Measurements from ENCODE around the gene ACOT13. TPM values are rescaled to one million over a fixed set of nuclear protein-coding genes. Genes with fewer than 3 reads are reported as not detected.

The ACOT13 gene
- polyA plus RNA-seq, 1 of the 3 experiments (the other 2 are of a cell fraction): 18.0 TPM

DNA sequence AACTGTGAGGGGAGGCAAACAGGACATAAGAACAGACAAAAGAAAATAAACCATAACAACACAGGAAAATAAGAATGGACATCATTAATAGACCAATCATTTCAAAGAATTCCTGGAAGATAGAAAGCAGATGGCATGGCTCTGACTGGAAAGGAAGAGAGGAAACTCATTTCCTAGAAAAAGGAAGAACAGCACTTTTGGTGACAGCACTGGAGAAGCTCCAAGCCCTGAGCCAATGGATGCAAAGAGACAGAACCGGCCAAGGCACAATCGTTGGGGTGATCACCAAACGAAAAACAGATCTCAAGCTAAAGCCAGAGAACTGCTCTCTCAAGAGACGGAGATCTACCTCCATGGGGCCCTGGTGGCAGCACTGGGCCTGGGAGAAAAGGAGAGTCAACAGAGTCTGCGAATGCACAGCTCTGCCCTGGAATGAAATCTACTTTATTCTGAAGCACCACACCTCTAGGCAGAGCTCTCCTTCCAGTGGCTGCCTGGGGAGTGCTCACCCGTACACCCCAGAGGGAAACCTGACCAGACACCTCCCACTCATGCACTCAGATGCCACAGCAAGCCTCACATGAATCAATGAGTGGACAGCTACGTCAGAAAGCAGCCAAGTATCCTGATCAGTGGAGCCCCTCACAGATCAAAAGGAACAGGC lies 45.1 kb upstream of the ACOT13 start (continued):
- TF ChIP-seq, protein P1, sequence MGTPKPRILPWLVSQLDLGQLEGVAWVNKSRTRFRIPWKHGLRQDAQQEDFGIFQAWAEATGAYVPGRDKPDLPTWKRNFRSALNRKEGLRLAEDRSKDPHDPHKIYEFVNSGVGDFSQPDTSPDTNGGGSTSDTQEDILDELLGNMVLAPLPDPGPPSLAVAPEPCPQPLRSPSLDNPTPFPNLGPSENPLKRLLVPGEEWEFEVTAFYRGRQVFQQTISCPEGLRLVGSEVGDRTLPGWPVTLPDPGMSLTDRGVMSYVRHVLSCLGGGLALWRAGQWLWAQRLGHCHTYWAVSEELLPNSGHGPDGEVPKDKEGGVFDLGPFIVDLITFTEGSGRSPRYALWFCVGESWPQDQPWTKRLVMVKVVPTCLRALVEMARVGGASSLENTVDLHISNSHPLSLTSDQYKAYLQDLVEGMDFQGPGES (IDR thresholded peaks at IDR 0.05; ENCODE audit: low read depth, low read length): no peak
- TF ChIP-seq GATA2 (CRISPR knock-in tag; IDR thresholded peaks at IDR 0.05) (no peak), EZH2phosphoT487 (IDR thresholded peaks at IDR 0.05; ENCODE audit: borderline replicate concordance, low read depth) (no peak)

DNA sequence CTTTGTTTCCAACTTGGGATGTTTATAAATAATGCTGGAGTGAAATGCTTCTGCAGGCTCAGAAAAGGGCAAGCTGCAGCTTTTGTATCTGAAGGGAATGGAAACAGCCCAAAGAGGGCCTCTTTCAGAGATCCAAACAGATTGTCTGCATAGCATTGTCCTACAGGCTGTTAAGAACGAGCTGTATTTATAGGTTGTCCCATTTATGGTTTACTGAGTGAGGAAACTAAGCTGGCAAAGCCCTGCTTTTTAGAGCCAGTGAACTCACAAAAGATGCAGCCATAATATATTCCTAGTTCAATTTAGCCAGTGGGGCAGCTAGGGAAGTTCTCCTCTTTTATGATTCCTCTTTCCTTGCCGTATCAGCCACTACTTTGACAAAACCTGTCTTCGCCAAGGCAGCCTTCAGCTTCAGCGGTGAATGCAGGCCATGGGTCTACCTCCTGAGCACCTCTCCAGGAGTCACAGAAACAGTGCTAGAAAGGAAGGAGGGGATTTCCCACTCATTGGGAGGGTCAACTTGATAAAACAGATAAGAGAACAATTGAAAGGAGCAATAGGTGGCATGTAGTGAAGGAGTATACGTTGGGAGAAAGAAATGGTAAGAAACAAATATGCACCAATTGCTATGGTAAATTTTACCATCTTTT lies 35.9 kb upstream of the ACOT13 start:
- H3K9me3 ChIP-seq: no peaks in the 10 kb centered on the region
- TF ChIP-seq FOSL2 (IDR thresholded peaks at IDR 0.05; ENCODE audit: borderline replicate concordance, low read depth): no peak
- TF ChIP-seq GATA2 (CRISPR knock-in tag; IDR thresholded peaks at IDR 0.05): no peak
- no peak for TF ChIP-seq GABPA (IDR thresholded peaks at IDR 0.05; ENCODE audit: low read depth)
- TF ChIP-seq, protein P2, sequence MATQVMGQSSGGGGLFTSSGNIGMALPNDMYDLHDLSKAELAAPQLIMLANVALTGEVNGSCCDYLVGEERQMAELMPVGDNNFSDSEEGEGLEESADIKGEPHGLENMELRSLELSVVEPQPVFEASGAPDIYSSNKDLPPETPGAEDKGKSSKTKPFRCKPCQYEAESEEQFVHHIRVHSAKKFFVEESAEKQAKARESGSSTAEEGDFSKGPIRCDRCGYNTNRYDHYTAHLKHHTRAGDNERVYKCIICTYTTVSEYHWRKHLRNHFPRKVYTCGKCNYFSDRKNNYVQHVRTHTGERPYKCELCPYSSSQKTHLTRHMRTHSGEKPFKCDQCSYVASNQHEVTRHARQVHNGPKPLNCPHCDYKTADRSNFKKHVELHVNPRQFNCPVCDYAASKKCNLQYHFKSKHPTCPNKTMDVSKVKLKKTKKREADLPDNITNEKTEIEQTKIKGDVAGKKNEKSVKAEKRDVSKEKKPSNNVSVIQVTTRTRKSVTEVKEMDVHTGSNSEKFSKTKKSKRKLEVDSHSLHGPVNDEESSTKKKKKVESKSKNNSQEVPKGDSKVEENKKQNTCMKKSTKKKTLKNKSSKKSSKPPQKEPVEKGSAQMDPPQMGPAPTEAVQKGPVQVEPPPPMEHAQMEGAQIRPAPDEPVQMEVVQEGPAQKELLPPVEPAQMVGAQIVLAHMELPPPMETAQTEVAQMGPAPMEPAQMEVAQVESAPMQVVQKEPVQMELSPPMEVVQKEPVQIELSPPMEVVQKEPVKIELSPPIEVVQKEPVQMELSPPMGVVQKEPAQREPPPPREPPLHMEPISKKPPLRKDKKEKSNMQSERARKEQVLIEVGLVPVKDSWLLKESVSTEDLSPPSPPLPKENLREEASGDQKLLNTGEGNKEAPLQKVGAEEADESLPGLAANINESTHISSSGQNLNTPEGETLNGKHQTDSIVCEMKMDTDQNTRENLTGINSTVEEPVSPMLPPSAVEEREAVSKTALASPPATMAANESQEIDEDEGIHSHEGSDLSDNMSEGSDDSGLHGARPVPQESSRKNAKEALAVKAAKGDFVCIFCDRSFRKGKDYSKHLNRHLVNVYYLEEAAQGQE (IDR thresholded peaks at IDR 0.05; ENCODE audit: low read depth, low read length): no peak
- TF ChIP-seq, protein P3, sequence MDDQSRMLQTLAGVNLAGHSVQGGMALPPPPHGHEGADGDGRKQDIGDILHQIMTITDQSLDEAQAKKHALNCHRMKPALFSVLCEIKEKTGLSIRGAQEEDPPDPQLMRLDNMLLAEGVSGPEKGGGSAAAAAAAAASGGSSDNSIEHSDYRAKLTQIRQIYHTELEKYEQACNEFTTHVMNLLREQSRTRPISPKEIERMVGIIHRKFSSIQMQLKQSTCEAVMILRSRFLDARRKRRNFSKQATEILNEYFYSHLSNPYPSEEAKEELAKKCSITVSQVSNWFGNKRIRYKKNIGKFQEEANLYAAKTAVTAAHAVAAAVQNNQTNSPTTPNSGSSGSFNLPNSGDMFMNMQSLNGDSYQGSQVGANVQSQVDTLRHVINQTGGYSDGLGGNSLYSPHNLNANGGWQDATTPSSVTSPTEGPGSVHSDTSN (IDR thresholded peaks at IDR 0.05): no peak
- TF ChIP-seq EZH2phosphoT487 (IDR thresholded peaks at IDR 0.05; ENCODE audit: borderline replicate concordance, low read depth): no peak
- TF ChIP-seq RAD21 (IDR thresholded peaks at IDR 0.05; ENCODE audit: low read length): no peak
- no peak for TF ChIP-seq JUND (IDR thresholded peaks at IDR 0.05)
- TF ChIP-seq SIN3A (IDR thresholded peaks at IDR 0.05; ENCODE audit: borderline replicate concordance, low read depth, low read length): no peak
- TF ChIP-seq, protein P4, sequence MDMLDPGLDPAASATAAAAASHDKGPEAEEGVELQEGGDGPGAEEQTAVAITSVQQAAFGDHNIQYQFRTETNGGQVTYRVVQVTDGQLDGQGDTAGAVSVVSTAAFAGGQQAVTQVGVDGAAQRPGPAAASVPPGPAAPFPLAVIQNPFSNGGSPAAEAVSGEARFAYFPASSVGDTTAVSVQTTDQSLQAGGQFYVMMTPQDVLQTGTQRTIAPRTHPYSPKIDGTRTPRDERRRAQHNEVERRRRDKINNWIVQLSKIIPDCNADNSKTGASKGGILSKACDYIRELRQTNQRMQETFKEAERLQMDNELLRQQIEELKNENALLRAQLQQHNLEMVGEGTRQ (IDR thresholded peaks at IDR 0.05; ENCODE audit: borderline replicate concordance, low read depth, low read length): no peak
- TF ChIP-seq MEF2A (IDR thresholded peaks at IDR 0.05; ENCODE audit: borderline replicate concordance, low read depth): no peak
- H3F3A ChIP-seq (replicated peaks; ENCODE audit: insufficient read depth): no peaks in the 10 kb centered on the region
- no peaks in the 10 kb centered on the region for H3K79me2 ChIP-seq (ENCODE audit: insufficient read depth)
- peaks cover 0 to 6% of the 10 kb centered on the region in 2 experiments; a peak in 2 of 4 replicates for H3K4me1 ChIP-seq (ENCODE audit: control insufficient read depth in 1 of 2, insufficient read depth in 2 of 2, low read depth in 1 of 2, low read length in 1 of 2)
- 77% methylated on average over 5 of the region's 5 CpGs for whole genome bisulfite sequencing (ENCODE audit: low lambda C conversion rate)
- no peak overlapping the region; a peak in 1 of 4 replicates for H3K27ac ChIP-seq (ENCODE audit: low read depth in 2 of 2, low read length in 1 of 2)
- H3K4me3 ChIP-seq (ENCODE audit: low read depth in 2 of 2, low read length in 1 of 2): no peak overlapping the region
- no peak for DNase-seq
- H3K27me3 ChIP-seq (ENCODE audit: insufficient read depth): no peaks in the 10 kb centered on the region
- ChIA-PET POLR2A (interaction anchor here (1.1 kb wide), 1 partner anchor 35 kb away, joined by 3 read pairs; the partner anchor contains the start of genes ACOT13 and TDP2), CTCF (interaction anchor here (1.2 to 2.3 kb wide), 3 partner anchors 36 to 50 kb away, joined by 3 to 8 read pairs (median 5); partner anchors contain the start of genes ACOT13 and TDP2)
- no peak overlapping the region for H3K4me2 ChIP-seq
- H3K9ac ChIP-seq: no peak overlapping the region
- no peaks in the 10 kb centered on the region for H3K9me2 ChIP-seq
- no peaks in the 10 kb centered on the region for H4K20me1 ChIP-seq (ENCODE audit: insufficient read depth)
- no peak overlapping the region for H2AFZ ChIP-seq (ENCODE audit: low read depth)
- H3K36me3 ChIP-seq (replicated peaks in 1 of 2; ENCODE audit: control insufficient read depth in 1 of 2, insufficient read depth in 2 of 2, low read length in 1 of 2): no peaks in the 10 kb centered on the region

Measured in SK-N-SH (cell line).